ENCODE results near the gene DPP6.

Gene DPP6

GRCh38 chr7:154338701-154339506 lies 286.7 kb downstream of the DPP6 start:
- DNase-seq (ENCODE audit: low spot score), result no peak

GRCh38 chr7:154342971-154343633 lies 290.9 kb downstream of the DPP6 start:
- DNase-seq (ENCODE audit: low spot score), result no peak

DNA sequence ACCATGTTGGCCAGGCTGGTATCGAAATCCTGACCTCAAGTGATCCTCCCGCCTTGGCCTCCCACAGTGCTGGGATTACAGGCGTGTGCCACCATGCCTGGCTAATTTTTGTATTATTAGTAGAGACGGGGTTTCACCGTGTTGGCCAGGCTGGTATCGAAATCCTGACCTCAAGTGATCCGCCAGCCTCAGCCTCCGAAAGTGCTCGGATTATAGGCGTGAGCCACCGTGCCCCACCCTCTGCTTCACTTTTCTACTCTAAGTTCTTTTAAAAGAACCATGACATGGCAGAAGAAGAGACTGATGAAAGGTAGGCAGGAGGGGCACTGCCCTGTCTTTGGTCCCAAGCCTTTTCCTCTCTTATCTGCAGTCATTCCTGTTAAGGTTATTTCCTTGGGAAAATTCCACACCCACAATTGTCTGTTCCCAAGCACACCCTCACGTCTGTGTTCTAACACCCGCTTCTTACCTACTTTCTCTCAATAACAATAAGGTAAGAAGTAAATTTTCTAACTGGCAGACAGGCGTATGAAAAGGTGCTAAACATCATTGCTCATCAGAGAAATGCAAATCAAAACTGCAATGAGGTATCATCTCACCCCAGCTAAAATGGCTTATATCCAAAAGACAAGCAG lies 291.7 kb downstream of the DPP6 start:
- DNase-seq (ENCODE audit: low spot score), result no peak

DNA sequence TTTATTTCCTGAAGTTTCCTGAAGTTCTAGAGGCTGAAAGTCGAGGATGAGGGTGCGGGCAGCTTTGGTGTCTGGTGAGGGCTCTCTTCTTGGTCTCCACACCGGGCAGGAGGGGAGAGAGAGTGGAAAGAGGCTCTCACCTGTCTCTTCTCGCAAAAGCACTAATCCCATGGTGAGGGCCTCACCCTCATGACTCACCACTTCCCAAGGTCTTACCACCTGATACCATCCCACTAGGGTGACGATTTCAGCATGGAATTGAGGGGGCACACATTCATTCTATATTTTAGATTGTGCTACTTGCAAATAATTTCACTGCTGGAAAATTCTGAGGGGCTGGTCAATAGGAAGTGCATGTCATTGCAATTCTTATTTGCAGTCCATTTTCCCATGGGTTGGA lies 292.9 kb downstream of the DPP6 start:
- no peak for DNase-seq (ENCODE audit: low spot score)

DNA sequence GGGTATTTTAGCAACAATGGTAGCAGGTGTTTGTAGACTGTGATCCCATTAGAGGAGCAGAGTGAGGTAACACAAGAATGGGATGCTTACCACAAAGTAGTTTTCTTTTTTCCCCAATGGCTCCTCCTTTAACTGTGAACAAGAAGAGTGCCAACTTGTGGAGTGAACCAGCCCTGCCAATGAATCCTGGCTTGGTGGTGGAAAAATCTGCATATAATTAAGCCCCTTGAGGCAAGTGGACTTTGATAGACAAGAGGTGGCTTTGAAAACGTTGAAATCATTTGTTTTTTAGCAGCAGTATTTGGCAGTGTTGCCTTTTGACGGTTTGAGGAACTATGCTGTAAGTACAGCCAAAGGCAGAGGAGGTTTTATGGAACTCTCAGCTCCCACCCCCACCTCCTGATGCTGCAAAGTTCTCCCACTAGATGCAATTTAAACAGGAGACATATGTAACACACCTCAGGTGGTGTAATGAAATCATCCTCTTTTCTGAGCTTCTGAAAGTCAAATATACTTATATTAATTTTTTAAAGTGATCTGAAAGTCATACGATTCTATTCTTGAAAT lies 295.6 kb downstream of the DPP6 start:
- DNase-seq (ENCODE audit: low spot score), result no peak

- no peak for DNase-seq (ENCODE audit: low spot score)
These were observed 298.7 kb downstream of the DPP6 start for GRCh38 chr7:154350892-154351291.

DNA sequence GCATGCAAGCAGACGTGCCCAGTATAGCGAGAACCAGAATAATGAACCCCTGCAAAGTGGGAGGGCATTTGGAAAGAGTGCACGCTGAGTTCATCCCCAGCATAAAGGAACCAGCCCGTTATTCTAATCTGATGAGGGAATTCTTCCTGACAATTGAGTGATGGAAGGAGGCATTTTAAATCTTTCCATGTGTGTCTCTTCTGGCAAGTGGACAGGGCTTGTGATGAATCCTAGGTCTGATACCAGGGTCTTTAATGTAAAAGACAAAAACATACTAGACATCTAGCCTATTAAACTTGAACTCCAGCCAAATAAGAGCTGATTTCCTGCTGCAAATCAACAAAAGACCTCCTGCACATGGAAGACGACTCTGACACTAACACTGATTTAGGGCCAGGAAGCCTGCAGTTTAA lies 301.2 kb downstream of the DPP6 start:
- no peak for DNase-seq (ENCODE audit: low spot score)

DNA sequence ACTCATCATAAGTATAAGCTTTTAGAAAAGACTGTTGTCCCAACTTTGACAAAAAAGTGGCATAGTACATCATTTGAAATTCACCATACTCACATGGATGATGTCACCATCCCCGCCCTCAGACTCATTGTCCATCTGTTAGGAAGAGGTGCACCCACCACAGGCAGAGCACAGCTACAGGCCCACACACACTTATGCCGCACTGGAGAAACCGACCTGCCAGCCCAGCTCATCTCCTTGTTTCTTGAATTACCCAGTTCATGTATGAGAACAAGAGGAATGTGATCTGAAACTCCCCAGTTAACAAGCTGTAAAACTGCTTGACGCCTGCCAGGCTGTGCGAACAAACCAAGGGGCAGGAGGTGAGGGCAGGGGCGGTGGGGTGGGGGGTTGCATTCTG lies 312.0 kb downstream of the DPP6 start:
- no peak for DNase-seq (ENCODE audit: low spot score)

- no peak for DNase-seq (ENCODE audit: low spot score)
These were observed 319.2 kb downstream of the DPP6 start for GRCh38 chr7:154371424-154371823.

DNA sequence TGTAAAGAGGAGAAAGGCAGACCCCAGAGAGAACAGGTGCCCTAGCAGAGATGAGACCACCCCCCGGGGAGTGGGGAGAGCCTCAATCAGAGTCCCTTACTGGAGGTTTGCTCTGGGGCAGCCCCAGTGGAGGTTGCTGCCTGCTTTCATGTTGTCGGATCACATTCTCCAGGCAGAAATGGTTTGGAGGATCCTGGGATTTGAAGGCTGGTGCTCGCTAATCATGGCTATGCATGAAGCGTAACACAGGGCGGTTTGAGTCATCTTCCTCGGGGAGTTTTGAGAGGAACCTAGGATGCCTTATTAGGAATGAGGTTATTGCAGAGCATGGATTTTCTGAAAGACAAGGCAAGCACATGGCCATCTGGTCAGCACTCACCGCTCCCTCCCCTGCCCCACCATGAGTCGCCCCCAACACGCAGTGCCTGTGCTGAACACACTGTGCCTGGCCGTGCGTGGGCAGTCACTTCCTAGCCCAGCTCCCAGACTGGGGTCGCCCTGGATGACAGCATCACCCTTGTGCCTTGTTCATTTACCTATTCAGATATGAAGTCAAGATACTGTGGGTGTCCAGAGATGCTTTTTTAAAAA lies 319.9 kb downstream of the DPP6 start:
- DNase-seq (ENCODE audit: low spot score), result no peak

- no peak for DNase-seq (ENCODE audit: low spot score)
These were observed 321.8 kb downstream of the DPP6 start for GRCh38 chr7:154373956-154374355.

GRCh38 chr7:154375956-154376355 lies 323.8 kb downstream of the DPP6 start:
- DNase-seq (ENCODE audit: low spot score), result no peak

DNA sequence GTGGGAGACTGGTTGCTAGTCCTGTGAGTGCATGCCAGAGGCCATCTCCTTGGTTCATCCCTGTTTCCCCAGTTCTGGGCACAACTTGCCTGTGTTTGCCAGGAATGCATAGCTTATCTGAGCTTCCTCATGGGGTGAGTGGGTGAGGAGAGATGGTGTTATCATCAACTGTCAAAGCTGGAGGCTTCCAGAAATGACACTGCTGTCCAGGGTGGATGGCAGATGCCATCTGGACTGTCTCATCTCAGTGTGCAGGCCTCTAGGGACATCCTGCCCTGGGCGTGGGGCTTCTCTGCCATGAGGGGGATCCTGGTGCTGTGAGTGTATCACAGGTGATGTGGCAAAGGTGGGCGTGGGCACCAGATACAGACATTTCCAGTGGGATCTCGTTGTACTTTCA lies 328.6 kb downstream of the DPP6 start:
- DNase-seq (ENCODE audit: low spot score), result no peak

DNA sequence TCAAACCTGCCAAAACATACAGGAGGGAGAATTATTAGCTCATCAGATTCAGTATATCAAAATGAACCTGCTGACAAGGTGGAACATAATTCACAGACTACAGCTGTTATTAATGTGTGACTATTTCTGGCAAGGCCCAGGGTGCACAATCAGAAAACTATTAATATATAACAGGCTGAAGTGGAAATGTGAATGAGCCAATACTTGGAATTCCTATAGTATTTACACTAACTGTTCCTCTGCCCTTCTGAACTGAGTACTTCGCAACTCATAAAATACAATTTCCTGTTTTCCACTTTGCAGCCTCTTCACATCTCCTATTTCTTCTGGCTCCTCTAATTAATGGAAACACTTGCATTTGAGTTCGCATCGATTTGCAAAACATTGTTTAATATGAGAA lies 330.8 kb downstream of the DPP6 start:
- no peak for DNase-seq (ENCODE audit: low spot score)

- no peak for DNase-seq (ENCODE audit: low spot score)
These were observed 333.0 kb downstream of the DPP6 start for GRCh38 chr7:154385214-154385613.

DNA sequence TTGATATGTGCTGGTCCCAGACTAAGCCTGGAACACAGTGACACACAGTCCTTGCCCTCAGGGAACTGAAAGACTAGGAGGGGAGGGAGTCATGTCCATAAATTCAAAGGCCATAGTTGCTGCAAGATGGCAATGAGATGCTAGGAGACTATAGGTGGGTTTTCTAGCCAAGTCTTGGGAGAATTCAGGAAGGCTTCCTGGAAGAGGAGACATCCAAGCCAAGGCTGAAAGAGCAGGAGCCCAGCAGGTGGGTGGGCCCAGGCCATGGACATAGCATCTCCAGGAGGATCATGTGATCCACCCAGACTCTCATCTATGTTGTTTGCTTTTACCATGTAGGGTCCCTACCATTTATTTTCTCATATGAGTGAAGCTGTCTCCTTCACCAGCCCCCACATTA lies 335.1 kb downstream of the DPP6 start:
- DNase-seq (ENCODE audit: low spot score), result no peak

GRCh38 chr7:154388412-154388811 lies 336.2 kb downstream of the DPP6 start:
- DNase-seq (ENCODE audit: low spot score), result no peak

DNA sequence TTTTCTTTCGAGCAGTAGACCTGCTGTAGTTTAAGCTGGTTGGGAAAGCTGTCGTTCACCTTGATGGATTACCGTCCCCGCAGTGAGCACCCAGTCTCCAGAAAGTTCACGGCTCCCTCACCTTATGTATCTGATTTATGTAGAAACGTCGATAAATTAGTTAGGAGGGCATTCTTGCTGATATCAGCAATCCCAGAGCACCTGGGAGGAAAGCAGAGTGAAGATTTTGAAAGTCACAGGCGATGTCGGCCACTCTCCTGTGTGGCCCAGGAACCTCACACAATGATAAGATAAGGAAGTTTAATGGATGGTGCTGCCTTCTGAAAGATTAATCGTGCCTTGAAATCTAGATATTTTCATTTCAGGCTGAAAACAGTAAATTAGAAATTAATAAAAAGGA lies 336.8 kb downstream of the DPP6 start:
- DNase-seq (ENCODE audit: low spot score), result no peak

DNA sequence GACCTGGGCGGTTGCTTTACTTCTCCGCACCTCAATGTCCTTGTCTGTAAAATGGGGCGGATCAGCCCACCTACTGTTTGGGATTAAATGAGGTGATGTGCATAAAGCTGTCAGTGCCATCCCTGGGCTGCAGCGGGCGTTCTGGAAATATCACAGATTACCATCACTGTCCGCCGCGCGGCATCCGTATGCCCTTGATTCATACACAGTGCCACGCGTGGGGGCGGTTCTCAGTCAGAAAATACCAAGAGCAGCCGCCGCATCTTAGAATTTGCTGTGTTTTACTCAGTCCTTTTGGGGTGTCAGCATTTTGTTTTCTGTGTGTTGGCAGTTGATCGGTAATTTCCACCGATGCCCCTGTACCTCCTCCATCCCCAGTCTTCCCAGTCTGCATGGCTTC lies 338.8 kb downstream of the DPP6 start:
- no peak for DNase-seq (ENCODE audit: low spot score)

- no peak for DNase-seq (ENCODE audit: low spot score)
These were observed 342.6 kb downstream of the DPP6 start for GRCh38 chr7:154394804-154395203.

GRCh38 chr7:154406312-154406711 lies 354.1 kb downstream of the DPP6 start:
- no peak for DNase-seq (ENCODE audit: low spot score)

DNA sequence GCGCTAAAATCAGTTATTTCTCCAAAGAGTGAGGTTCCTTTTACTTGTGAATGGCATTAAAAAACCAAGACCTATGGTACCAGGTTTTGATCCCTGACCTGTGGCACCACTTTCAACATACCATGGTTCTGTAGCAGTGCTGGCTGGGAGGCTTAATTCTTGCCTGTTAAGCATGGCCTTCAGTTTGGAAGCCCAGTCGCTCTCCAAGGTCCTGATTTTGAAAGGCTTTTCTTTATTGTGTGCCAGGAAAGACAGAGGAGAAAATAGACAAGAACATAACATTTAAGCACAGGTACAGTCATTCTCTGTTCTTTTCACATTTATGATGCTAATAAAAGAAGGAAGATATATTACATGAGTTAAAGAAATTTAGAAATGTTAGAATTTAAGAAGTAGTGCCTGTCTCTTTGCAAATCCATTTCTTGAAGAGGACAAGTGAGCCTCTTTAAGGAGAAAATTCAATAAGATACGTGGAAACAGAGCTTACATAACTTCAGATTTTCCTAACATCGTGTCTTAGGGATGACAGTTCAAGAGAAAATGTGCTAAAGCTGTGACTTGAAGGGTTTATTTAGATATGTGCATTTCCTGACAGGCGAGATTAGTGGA lies 357.6 kb downstream of the DPP6 start:
- DNase-seq (ENCODE audit: low spot score), result no peak

Data from CD4-positive, alpha-beta T cell treated with Interleukin-15 for 4 hours (primary cell).